HepG2 (cell line): Measurements from ENCODE around the gene VEGFB. TPM values are rescaled to one million over a fixed set of nuclear protein-coding genes. Genes with fewer than 3 reads are reported as not detected.

Source experiments
- AGO1 ChIP-seq: fragments of 200-400 bp; formaldehyde crosslinking; IDR thresholded peaks from 2 replicates; pipeline ENCODE4 v1.6.1; 2017; ENCODE audit warnings: mild to moderate bottlenecking, low read depth, low read length, moderate library complexity; ENCODE audit not compliant: poor library complexity, severe bottlenecking
- BCL6 ChIP-seq: IDR thresholded peaks from 2 replicates; pipeline ENCODE4 v1.6.1; 2016; ENCODE audit warnings: missing genetic modification reagents, missing compliant biosample characterization
- ELF3 ChIP-seq: IDR thresholded peaks from 2 replicates; pipeline ENCODE4 v1.6.1; 2016; ENCODE audit warnings: missing genetic modification reagents, missing compliant biosample characterization
- FOSL1 ChIP-seq: sonication (generic); formaldehyde crosslinking; IDR thresholded peaks from 2 replicates; pipeline ENCODE4 v1.9.0; 2021; ENCODE audit warnings: missing genetic modification reagents, borderline replicate concordance
- FOXC1 ChIP-seq: sonication (generic); formaldehyde crosslinking; IDR thresholded peaks from 2 replicates; pipeline ENCODE4 v1.8.0; 2022; ENCODE audit warnings: mild to moderate bottlenecking, missing genetic modification reagents, borderline replicate concordance
- FOXO1 ChIP-seq: sonication (generic); formaldehyde crosslinking; IDR thresholded peaks from 2 replicates; pipeline ENCODE4 v1.4.0; 2020; ENCODE audit warnings: missing genetic modification reagents
- FOXP1 ChIP-seq, 2 experiments: fragments of 450-650 bp in 1 of 2; IDR thresholded peaks; 2 replicates each; pipeline ENCODE4 v1.6.1; 2017 to 2018; ENCODE audit warnings: antibody characterized with exemption in 1 of 2
- GABPA ChIP-seq, 2 experiments: IDR thresholded peaks; 2 replicates each; pipeline ENCODE4 v1.6.1; 2011 to 2016; ENCODE audit warnings: low read depth in 2 of 2, low read length in 1 of 2, missing biosample characterization in 1 of 2, missing genetic modification characterization in 1 of 2
- HMG20B ChIP-seq: conservative IDR thresholded peaks from 2 replicates; pipeline ENCODE4 v1.6.1; 2016; ENCODE audit warnings: missing genetic modification reagents, missing compliant biosample characterization
- KDM2A ChIP-seq: sonication (generic); formaldehyde crosslinking; IDR thresholded peaks from 2 replicates; pipeline ENCODE4 v1.4.0; 2020; ENCODE audit warnings: low read depth, missing genetic modification reagents, borderline replicate concordance
- KLF12 ChIP-seq: sonication (generic); formaldehyde crosslinking; IDR thresholded peaks from 2 replicates; pipeline ENCODE4 v1.4.0; 2020; ENCODE audit warnings: missing genetic modification reagents, borderline replicate concordance
- MAFF ChIP-seq: IDR thresholded peaks from 2 replicates; pipeline ENCODE4 v1.6.1; 2011; ENCODE audit warnings: low read depth, low read length, improper control_type of control experiment
- RBFOX2 ChIP-seq: fragments of 200-400 bp; formaldehyde crosslinking; IDR thresholded peaks from 2 replicates; pipeline ENCODE4 v1.6.1; 2017; ENCODE audit warnings: low read depth, mild to moderate bottlenecking, low read length
- THAP11 ChIP-seq: IDR thresholded peaks from 2 replicates; pipeline ENCODE4 v1.6.1; 2016; ENCODE audit warnings: missing biosample characterization, missing genetic modification reagents
- ZBTB3 ChIP-seq: sonication (generic); formaldehyde crosslinking; IDR thresholded peaks from 2 replicates; pipeline ENCODE4 v1.4.0; 2020; ENCODE audit warnings: low read depth, mild to moderate bottlenecking, moderate library complexity, missing genetic modification reagents, borderline replicate concordance
- ZFYVE20 ChIP-seq: sonication (generic); formaldehyde crosslinking; IDR thresholded peaks from 2 replicates; pipeline ENCODE4 v1.8.0; 2023; ENCODE audit warnings: low read depth, mild to moderate bottlenecking, moderate library complexity, missing genetic modification reagents, borderline replicate concordance
- ZMYM2 ChIP-seq: sonication (generic); formaldehyde crosslinking; IDR thresholded peaks from 2 replicates; pipeline ENCODE4 v1.8.0; 2022; ENCODE audit warnings: mild to moderate bottlenecking, missing genetic modification reagents
- ZNF292 ChIP-seq: sonication (generic); formaldehyde crosslinking; IDR thresholded peaks from 2 replicates; pipeline ENCODE4 v1.8.1; 2022; ENCODE audit warnings: mild to moderate bottlenecking, low read depth, missing genetic modification reagents, borderline replicate concordance
- ZNF781 ChIP-seq: sonication (generic); formaldehyde crosslinking; IDR thresholded peaks from 2 replicates; pipeline ENCODE4 v1.5.1; 2020; ENCODE audit warnings: borderline replicate concordance, mild to moderate bottlenecking, missing genetic modification reagents; ENCODE audit errors: not compliant biosample characterization
- ZNF879 ChIP-seq: sonication (generic); formaldehyde crosslinking; IDR thresholded peaks from 2 replicates; pipeline ENCODE4 v1.8.1; 2023; ENCODE audit warnings: missing genetic modification reagents
- polyA plus RNA-seq, 8 experiments: library from polyadenylated mRNA; depleted of rRNA in 3 of 8; stranded (reverse) in 7 of 8; unstranded in 1 of 8; fragments of >200 nt; fragmentation: Illumina TruSeq in 4 of 8; extraction: Trizol in 4 of 8; gene quantifications; 2 replicates each; pipeline versions ENCODE4 v1.2.1 to v1.2.3, GENCODE V29; 2011 to 2016; ENCODE audit warnings: low read depth in 4 of 8, missing spikeins in 1 of 8, mixed read lengths in 1 of 8; ENCODE audit not compliant: insufficient read depth in 1 of 8
- total RNA-seq, 5 experiments: library from RNA; depleted of rRNA; stranded (reverse); fragments of >200 nt; fragmentation: Illumina TruSeq; extraction: Trizol; gene quantifications; 2 replicates each; pipeline ENCODE4 v1.2.3, GENCODE V29; 2016; ENCODE audit warnings: low read depth in 1 of 5
- TF ChIP-seq, protein P1 (sequence below): sonication (generic); formaldehyde crosslinking; IDR thresholded peaks from 2 replicates; pipeline ENCODE4 v1.4.0; 2020; ENCODE audit warnings: missing genetic modification reagents, borderline replicate concordance
- TF ChIP-seq, protein P2 (sequence below): sonication (generic); formaldehyde crosslinking; IDR thresholded peaks from 2 replicates; pipeline ENCODE4 v1.5.0; 2020; ENCODE audit warnings: missing genetic modification reagents, mild to moderate bottlenecking, borderline replicate concordance
- TF ChIP-seq, protein P3 (sequence below): sonication (generic); formaldehyde crosslinking; IDR thresholded peaks from 2 replicates; pipeline ENCODE4 v1.5.0; 2020; ENCODE audit warnings: mild to moderate bottlenecking, missing genetic modification reagents, moderate library complexity
- TF ChIP-seq, protein P4 (sequence below): IDR thresholded peaks from 2 replicates; pipeline ENCODE4 v1.6.1; 2018; ENCODE audit warnings: missing genetic modification reagents, mild to moderate bottlenecking, missing compliant biosample characterization

The VEGFB gene
- total and polyA plus RNA-seq, 2 of the 13 experiments (the other 11 are each of a cell fraction or from before 2014, with no cell fraction given), result 9.0 to 11.3 TPM

DNA sequence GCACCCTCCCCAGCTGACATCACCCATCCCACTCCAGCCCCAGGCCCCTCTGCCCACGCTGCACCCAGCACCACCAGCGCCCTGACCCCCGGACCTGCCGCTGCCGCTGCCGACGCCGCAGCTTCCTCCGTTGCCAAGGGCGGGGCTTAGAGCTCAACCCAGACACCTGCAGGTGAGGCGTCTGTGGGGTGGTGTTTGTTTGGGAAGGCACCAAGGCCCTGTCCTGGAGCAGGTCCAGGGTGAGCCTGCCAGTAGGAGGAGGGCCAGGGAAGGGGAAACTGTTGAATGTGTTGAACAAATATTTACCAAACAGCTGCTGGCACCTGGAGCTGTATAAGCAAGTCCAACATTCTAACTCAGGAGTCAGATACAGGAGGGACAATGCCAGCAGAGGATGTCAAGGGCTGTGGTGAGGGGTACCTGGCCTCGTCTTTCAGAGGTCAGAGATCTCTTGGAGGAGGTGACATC, 3.1 kb downstream of the VEGFB start (continued):
- 0 out of 2 replicates have a peak, but pooled peaks have one; percentile 37 for TF ChIP-seq RBFOX2
- no peak for TF ChIP-seq ZFYVE20 (CRISPR knock-in tag)
- TF ChIP-seq KLF12, result no peak
- TF ChIP-seq, protein P1, sequence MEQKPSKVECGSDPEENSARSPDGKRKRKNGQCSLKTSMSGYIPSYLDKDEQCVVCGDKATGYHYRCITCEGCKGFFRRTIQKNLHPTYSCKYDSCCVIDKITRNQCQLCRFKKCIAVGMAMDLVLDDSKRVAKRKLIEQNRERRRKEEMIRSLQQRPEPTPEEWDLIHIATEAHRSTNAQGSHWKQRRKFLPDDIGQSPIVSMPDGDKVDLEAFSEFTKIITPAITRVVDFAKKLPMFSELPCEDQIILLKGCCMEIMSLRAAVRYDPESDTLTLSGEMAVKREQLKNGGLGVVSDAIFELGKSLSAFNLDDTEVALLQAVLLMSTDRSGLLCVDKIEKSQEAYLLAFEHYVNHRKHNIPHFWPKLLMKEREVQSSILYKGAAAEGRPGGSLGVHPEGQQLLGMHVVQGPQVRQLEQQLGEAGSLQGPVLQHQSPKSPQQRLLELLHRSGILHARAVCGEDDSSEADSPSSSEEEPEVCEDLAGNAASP (CRISPR knock-in tag), result 0 out of 2 replicates have a peak, but pooled peaks have one; percentile 52
- no peak for TF ChIP-seq FOSL1 (CRISPR knock-in tag)
- no peak for TF ChIP-seq FOXP1 (IDR thresholded peaks at IDR 0.05)
- peak; percentile 84 for TF ChIP-seq FOXP1 (CRISPR knock-in tag; IDR thresholded peaks at IDR 0.05)
- peak; percentile 73 for TF ChIP-seq THAP11 (CRISPR knock-in tag)
- TF ChIP-seq ZMYM2 (CRISPR knock-in tag), result 0 out of 2 replicates have a peak, but pooled peaks have one; percentile 31
- TF ChIP-seq, protein P2, sequence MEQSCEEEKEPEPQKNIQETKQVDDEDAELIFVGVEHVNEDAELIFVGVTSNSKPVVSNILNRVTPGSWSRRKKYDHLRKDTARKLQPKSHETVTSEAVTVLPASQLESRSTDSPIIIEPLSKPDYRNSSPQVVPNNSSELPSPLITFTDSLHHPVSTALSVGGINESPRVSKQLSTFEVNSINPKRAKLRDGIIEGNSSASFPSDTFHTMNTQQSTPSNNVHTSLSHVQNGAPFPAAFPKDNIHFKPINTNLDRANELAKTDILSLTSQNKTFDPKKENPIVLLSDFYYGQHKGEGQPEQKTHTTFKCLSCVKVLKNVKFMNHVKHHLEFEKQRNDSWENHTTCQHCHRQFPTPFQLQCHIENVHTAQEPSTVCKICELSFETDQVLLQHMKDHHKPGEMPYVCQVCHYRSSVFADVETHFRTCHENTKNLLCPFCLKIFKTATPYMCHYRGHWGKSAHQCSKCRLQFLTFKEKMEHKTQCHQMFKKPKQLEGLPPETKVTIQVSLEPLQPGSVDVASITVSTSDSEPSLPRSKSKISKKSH, result no peak
- peak; percentile 63 for TF ChIP-seq BCL6 (CRISPR knock-in tag)
- no peak for TF ChIP-seq MAFF
- TF ChIP-seq KDM2A (CRISPR knock-in tag), result peak; percentile 46; the same call in 1 of the 2 replicates
- TF ChIP-seq FOXO1, result peak; percentile 53; the same call in 1 of the 2 replicates
- TF ChIP-seq, protein P3, sequence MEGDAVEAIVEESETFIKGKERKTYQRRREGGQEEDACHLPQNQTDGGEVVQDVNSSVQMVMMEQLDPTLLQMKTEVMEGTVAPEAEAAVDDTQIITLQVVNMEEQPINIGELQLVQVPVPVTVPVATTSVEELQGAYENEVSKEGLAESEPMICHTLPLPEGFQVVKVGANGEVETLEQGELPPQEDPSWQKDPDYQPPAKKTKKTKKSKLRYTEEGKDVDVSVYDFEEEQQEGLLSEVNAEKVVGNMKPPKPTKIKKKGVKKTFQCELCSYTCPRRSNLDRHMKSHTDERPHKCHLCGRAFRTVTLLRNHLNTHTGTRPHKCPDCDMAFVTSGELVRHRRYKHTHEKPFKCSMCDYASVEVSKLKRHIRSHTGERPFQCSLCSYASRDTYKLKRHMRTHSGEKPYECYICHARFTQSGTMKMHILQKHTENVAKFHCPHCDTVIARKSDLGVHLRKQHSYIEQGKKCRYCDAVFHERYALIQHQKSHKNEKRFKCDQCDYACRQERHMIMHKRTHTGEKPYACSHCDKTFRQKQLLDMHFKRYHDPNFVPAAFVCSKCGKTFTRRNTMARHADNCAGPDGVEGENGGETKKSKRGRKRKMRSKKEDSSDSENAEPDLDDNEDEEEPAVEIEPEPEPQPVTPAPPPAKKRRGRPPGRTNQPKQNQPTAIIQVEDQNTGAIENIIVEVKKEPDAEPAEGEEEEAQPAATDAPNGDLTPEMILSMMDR (CRISPR knock-in tag), result peak; percentile 36; the same call in 1 of the 2 replicates
- TF ChIP-seq FOXC1 (CRISPR knock-in tag), result no peak
- no peak for TF ChIP-seq ZNF292 (CRISPR knock-in tag)
- TF ChIP-seq HMG20B (CRISPR knock-in tag), result no peak; the same call in 1 of the 2 replicates
- TF ChIP-seq, protein P4, sequence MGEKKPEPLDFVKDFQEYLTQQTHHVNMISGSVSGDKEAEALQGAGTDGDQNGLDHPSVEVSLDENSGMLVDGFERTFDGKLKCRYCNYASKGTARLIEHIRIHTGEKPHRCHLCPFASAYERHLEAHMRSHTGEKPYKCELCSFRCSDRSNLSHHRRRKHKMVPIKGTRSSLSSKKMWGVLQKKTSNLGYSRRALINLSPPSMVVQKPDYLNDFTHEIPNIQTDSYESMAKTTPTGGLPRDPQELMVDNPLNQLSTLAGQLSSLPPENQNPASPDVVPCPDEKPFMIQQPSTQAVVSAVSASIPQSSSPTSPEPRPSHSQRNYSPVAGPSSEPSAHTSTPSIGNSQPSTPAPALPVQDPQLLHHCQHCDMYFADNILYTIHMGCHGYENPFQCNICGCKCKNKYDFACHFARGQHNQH (CRISPR knock-in tag), result peak; percentile 62; the same call in 1 of the 2 replicates
- no peak for TF ChIP-seq ZNF781 (CRISPR knock-in tag)
- TF ChIP-seq ELF3 (CRISPR knock-in tag), result peak; percentile 85
- TF ChIP-seq AGO1, result no peak
- TF ChIP-seq ZNF879 (CRISPR knock-in tag), result no peak
- no peak for TF ChIP-seq GABPA (IDR thresholded peaks at IDR 0.05; ENCODE audit: low read depth, low read length)
- TF ChIP-seq GABPA (CRISPR knock-in tag; IDR thresholded peaks at IDR 0.05; ENCODE audit: low read depth), result peak; percentile 63
- no peak for TF ChIP-seq ZBTB3 (CRISPR knock-in tag)
